ENCODE measurements around the gene ZFPM1. TPM values are rescaled to one million over a fixed set of nuclear protein-coding genes. Genes with fewer than 3 reads are reported as not detected.
A peak's percentile ranks its signal among the peaks of the same experiment; 100 is the strongest.

Gene ZFPM1
- total and polyA plus RNA-seq, 10 donors: 2.3 to 25.3 (median 8.9) TPM

DNA sequence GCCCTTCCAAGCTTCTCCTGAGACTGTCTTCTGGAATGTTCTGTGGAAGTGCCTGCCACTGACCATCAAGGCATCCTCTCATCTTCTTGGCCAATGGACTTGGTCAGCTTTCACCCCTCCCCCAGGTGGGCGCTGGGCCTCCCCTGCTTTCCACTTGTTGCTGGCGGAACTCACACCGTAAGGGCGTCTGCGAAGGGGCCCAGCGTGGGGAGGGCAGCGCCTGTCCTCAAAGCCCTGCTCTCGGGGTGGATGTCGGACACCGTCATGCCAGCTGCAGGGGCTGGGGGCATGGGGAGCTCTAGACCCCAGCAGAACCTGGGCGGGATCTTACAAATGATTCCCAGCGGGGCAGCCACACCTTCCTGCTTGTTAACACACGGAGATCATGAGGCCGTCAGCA is 11.6 kb upstream of the ZFPM1 start:
- peaks cover 4 to 22% (median 18%) of the 10 kb centered on the region in 6 donors for H3K4me1 ChIP-seq
- no peaks in the 10 kb centered on the region for H3K27me3 ChIP-seq (replicated peaks in 1 of 7)
- no peaks in the 10 kb centered on the region for H3K36me3 ChIP-seq
- WGBS, 5 donors: 83 to 95% (median 92%) methylated on average over 10 to 14 of the region's 14 CpGs
- DNase-seq: no peak
- no peaks in the 10 kb centered on the region for H3K9me3 ChIP-seq
- no peak for TF ChIP-seq POLR2AphosphoS5 (IDR thresholded peaks at IDR 0.05)
- TF ChIP-seq, protein P1, sequence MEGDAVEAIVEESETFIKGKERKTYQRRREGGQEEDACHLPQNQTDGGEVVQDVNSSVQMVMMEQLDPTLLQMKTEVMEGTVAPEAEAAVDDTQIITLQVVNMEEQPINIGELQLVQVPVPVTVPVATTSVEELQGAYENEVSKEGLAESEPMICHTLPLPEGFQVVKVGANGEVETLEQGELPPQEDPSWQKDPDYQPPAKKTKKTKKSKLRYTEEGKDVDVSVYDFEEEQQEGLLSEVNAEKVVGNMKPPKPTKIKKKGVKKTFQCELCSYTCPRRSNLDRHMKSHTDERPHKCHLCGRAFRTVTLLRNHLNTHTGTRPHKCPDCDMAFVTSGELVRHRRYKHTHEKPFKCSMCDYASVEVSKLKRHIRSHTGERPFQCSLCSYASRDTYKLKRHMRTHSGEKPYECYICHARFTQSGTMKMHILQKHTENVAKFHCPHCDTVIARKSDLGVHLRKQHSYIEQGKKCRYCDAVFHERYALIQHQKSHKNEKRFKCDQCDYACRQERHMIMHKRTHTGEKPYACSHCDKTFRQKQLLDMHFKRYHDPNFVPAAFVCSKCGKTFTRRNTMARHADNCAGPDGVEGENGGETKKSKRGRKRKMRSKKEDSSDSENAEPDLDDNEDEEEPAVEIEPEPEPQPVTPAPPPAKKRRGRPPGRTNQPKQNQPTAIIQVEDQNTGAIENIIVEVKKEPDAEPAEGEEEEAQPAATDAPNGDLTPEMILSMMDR (IDR thresholded peaks at IDR 0.05 in 8 of 11, conservative IDR thresholded peaks at IDR 0.05 in 3 of 11): no peak
- TF ChIP-seq POLR2A (IDR thresholded peaks at IDR 0.05): no peak
- H3K4me3 ChIP-seq: no peak overlapping the region
- intact Hi-C loops (cut with DNase I; ENCODE audit: low total_unique reads): no loop called here
- H3K27ac ChIP-seq: no peak overlapping the region

DNA sequence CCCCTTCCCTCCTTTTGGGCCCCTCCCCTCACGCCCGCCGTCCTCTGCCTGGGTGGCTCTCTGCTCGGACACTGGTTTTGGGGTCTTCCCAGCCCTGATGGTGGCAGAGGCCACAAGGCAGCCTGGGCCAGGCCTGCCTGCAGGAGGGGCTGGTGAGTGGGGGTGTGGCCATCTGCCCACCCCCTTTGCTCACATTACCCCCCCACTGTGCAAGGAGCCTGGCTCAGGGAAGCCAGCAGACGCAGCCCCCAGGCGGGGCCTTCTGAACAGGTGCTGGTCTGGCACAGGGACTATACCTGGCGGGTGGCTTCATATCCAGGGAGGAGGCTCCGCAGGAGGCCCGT is 10.7 kb upstream of the ZFPM1 start:
- Histone ChIP-seq H3K4me3 (no peak overlapping the region), H3K4me1 (peaks cover 4 to 24% (median 16%) of the 10 kb centered on the region in 6 donors), H3K9me3 (no peaks in the 10 kb centered on the region), H3K27me3 (replicated peaks in 1 of 7) (no peaks in the 10 kb centered on the region), H3K36me3 (no peaks in the 10 kb centered on the region), H3K27ac (no peak overlapping the region)
- 74 to 89% (median 82%) methylated on average over 7 to 9 of the region's 9 CpGs for WGBS, 5 donors
- DNase-seq: no peak
- intact Hi-C loops (cut with DNase I; ENCODE audit: low total_unique reads): no loop called here
- TF ChIP-seq POLR2AphosphoS5 (IDR thresholded peaks at IDR 0.05) (no peak), POLR2A (IDR thresholded peaks at IDR 0.05) (no peak)
- TF ChIP-seq, protein P1 (IDR thresholded peaks at IDR 0.05 in 8 of 11, conservative IDR thresholded peaks at IDR 0.05 in 3 of 11): no peak

DNA sequence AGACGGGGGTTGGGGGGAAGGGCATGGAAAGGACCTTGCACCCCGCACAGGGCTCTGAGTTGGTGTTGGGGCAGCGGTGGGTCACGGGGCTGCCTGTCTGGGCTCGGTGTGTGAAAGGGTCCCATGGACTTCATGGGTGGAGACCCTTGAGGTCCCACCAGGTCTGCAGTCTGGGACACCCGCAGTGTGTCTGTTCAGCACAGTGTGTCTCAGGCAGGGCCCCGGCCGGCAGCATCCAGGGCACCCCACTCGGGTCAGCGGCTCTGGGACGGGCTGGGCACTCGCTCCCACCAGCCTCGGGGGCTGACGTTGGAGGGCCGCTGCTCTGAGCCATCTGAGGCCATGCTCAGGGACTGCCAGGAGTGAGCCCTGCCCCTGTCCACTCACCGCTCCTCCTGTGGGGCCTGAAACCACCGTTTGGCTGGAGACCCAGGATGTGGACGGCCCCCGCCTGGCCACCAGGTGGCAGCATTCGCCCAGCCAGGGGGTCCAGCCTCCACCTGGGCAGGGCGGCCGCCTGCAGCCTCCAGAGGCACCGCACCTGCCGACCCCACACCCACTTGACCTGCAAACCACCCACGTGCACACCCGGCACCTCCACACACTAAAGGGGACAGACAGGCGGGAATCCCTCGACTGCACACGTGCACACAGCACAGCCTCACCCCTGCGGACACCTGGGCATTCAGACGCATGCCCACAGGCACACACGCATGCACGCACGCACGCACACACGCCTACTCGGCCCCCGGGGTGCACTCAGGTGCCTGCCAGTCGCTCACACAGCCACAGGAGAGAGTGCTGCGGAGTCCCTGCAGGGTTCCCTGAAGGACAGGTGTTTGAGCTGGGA is 10.1 kb upstream of the ZFPM1 start:
- peaks cover 4 to 25% (median 15%) of the 10 kb centered on the region in 6 donors for H3K4me1 ChIP-seq
- H3K27ac ChIP-seq: no peak overlapping the region
- H3K4me3 ChIP-seq: peak overlapping the region in 1 of 8 donors; percentile 10
- intact Hi-C loops (cut with DNase I; ENCODE audit: low total_unique reads): loop anchor here (1.0 kb wide), 1 partner anchor 119 kb away; no protein-coding TSS in a partner anchor
- TF ChIP-seq POLR2A (IDR thresholded peaks at IDR 0.05) (no peak), POLR2AphosphoS5 (IDR thresholded peaks at IDR 0.05) (peak; percentile 51 to 78 (median 71))
- TF ChIP-seq, protein P1 (IDR thresholded peaks at IDR 0.05 in 8 of 11, conservative IDR thresholded peaks at IDR 0.05 in 3 of 11): peak; percentile 89 to 98 (median 97)
- peak; percentile 94 for DNase-seq
- H3K36me3 ChIP-seq: no peaks in the 10 kb centered on the region
- WGBS, 5 donors: 26 to 39% (median 32%) methylated on average over 4 to 40 of the region's 40 CpGs
- no peaks in the 10 kb centered on the region for H3K9me3 ChIP-seq
- H3K27me3 ChIP-seq (replicated peaks in 1 of 7): no peaks in the 10 kb centered on the region

DNA sequence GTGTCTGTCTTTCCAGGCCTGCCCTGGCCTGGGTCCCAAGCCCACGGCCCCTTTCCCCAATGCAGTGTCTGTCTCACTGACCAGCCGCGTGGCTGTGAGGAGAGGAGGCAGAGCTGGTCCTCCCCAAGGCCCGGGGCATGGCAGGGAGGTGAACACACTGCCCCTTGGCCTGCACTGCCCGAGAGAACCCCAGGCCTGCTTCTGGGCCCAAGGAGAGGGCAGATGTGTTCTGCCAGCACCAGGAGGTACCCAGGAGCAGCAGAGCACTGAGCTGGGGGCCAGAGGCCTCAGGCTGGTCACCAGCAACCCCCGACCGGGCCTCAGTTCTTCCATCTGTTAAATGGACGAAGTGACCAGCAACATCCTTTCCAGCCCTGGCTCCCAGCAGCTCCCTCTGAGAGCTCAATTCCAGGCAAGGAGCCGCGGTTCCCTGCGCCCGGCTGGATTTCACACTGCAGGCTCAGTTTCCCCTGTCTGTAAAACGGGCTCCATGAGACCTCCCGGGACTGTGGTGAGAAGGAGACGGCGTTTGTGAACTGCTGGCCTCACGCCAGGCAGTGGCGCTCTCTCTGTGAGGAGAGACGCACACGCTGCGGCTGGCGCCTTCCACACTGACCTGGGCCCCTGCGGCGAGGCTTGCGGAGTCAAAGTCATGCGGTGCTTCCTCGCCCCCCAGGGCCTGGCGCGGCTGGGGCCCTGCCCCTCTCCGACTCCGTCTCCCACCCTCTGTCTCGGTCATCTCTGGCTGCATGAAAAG is 8.1 kb upstream of the ZFPM1 start:
- intact Hi-C loops (cut with DNase I; ENCODE audit: low total_unique reads): no loop called here
- Histone ChIP-seq H3K36me3 (no peaks in the 10 kb centered on the region), H3K4me1 (peaks cover 19 to 45% (median 34%) of the 10 kb centered on the region in 6 donors), H3K4me3 (no peak overlapping the region), H3K9me3 (no peaks in the 10 kb centered on the region), H3K27ac (no peak overlapping the region), H3K27me3 (replicated peaks in 1 of 7) (no peaks in the 10 kb centered on the region)
- TF ChIP-seq POLR2AphosphoS5 (IDR thresholded peaks at IDR 0.05) (no peak), POLR2A (IDR thresholded peaks at IDR 0.05) (no peak)
- TF ChIP-seq, protein P1 (IDR thresholded peaks at IDR 0.05 in 8 of 11, conservative IDR thresholded peaks at IDR 0.05 in 3 of 11): no peak
- WGBS, 5 donors: 68 to 87% (median 83%) methylated on average over 26 to 32 of the region's 32 CpGs
- no peak for DNase-seq
